Measurements from ENCODE around the gene CLEC4D. TPM values are rescaled to one million over a fixed set of nuclear protein-coding genes. Genes with fewer than 3 reads are reported as not detected.

CLEC4D gene
- total and polyA plus RNA-seq, 2 of the 8 experiments (the other 6 are each of a cell fraction or from before 2014, with no cell fraction given) = 0.14 TPM; not detected in 1

DNA sequence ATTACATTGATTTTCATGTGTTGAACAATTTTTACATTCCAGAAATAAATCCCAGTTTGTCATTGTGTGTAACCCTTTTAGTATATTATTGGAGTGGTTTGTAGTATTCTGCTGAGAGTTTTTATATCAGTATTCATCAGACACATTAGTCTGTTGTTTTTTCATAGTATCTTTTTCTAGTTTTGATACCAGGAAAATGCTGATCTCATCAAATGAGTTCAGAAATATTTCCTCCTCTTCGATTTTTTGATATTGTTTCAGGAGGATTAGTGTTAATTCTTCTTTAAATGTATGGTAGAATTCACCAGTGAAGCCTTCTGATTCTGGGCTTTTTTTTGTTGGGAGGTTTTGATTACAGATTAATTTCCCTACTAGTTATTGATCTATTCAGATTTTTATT lies 42.2 kb upstream of the CLEC4D start:
- H3K79me2 ChIP-seq (ENCODE audit: control insufficient read depth in 1 of 2, insufficient read depth in 2 of 2, low read length in 2 of 2) = no peaks in the 10 kb centered on the region
- DNase-seq (ENCODE audit: low read depth in 1 of 2, low spot score in 2 of 2) (no peak), FAIRE-seq (no peak)
- no peak overlapping the region for H2BK12ac ChIP-seq (ENCODE audit: low read depth, low read length)
- H3K4me2 ChIP-seq (ENCODE audit: insufficient read depth in 1 of 2, low read depth in 2 of 2, low read length in 2 of 2) = no peak overlapping the region
- no peak overlapping the region for H4K5ac ChIP-seq (ENCODE audit: insufficient read length, low read depth, low read length)
- H3K9me3 ChIP-seq (ENCODE audit: insufficient read depth in 2 of 2, low read depth in 1 of 2, low read length in 1 of 2) = no peaks in the 10 kb centered on the region
- WGBS, 2 experiments (ENCODE audit: extremely low coverage in 1 of 2, insufficient coverage in 1 of 2, insufficient read length in 1 of 2, insufficient replicate concordance in 2 of 2, low coverage in 1 of 2, low lambda C conversion rate in 2 of 2, missing lambda C conversion rate in 1 of 2) = 89% methylated on average over 1 of the region's 1 CpG; no CpG with 5 or more reads in 1 of the 2 experiments
- H3K27ac ChIP-seq (ENCODE audit: low read depth, low read length) = no peak overlapping the region
- H3K23ac ChIP-seq (ENCODE audit: insufficient read length) = no peak overlapping the region
- no peak overlapping the region for H2AFZ ChIP-seq (ENCODE audit: low read length)
- H4K20me1 ChIP-seq (replicated peaks in 1 of 2; ENCODE audit: control insufficient read depth in 1 of 2, insufficient read depth in 2 of 2, low read length in 2 of 2) = no peaks in the 10 kb centered on the region
- ChIA-PET POLR2A (ENCODE audit: partially characterized antibody) (no interaction called here), CTCF (ENCODE audit: partially characterized antibody) (interaction anchor here (0.7 to 1.3 kb wide), 2 partner anchors 11 to 13 kb away, joined by 3 read pairs; no protein-coding TSS in a partner anchor)
- no peaks in the 10 kb centered on the region for H3K27me3 ChIP-seq (replicated peaks in 1 of 4; ENCODE audit: control insufficient read depth in 3 of 4, extremely low read depth in 1 of 4, insufficient read depth in 3 of 4, low read length in 3 of 4)
- H2AK5ac ChIP-seq (ENCODE audit: low read depth, low read length) = no peak overlapping the region
- H3K36me3 ChIP-seq (ENCODE audit: control insufficient read depth in 2 of 4, insufficient read depth in 4 of 4, low read length in 3 of 4) = no peaks in the 10 kb centered on the region; a peak in 1 of 8 replicates
- no peak overlapping the region for H2BK20ac ChIP-seq (ENCODE audit: low read length)
- H3K14ac ChIP-seq (ENCODE audit: insufficient read length) = no peak overlapping the region
- no peak overlapping the region for H2BK15ac ChIP-seq (ENCODE audit: low read length)
- H4K91ac ChIP-seq (replicated peaks; ENCODE audit: insufficient read length, low read length) = no peak overlapping the region
- H3K56ac ChIP-seq (replicated peaks; ENCODE audit: insufficient read length, low read depth, low read length) = no peak overlapping the region
- no peak for TF ChIP-seq POLR2AphosphoS5 (IDR thresholded peaks at IDR 0.05; ENCODE audit: low read depth, low read length)
- TF ChIP-seq PHF8 (conservative IDR thresholded peaks at IDR 0.05; ENCODE audit: low read depth, low read length) = no peak
- TF ChIP-seq SIRT6 (IDR thresholded peaks at IDR 0.05; ENCODE audit: low read length) = no peak
- no peak for TF ChIP-seq ASH2L (IDR thresholded peaks at IDR 0.05; ENCODE audit: low read length)
- no peak for TF ChIP-seq BACH1 (IDR thresholded peaks at IDR 0.05; ENCODE audit: low read length)
- TF ChIP-seq CTBP2 (IDR thresholded peaks at IDR 0.05; ENCODE audit: borderline replicate concordance, insufficient read depth, insufficient read length, low read length) = no peak
- no peak for TF ChIP-seq CBX8 (IDR thresholded peaks at IDR 0.05; ENCODE audit: borderline replicate concordance, low read depth, low read length)
- TF ChIP-seq RNF2 (IDR thresholded peaks at IDR 0.05; ENCODE audit: borderline replicate concordance, low read depth, low read length, missing control alignments, poor library complexity, severe bottlenecking) = no peak
- TF ChIP-seq JUN (IDR thresholded peaks at IDR 0.05; ENCODE audit: low read depth, low read length) = no peak
- TF ChIP-seq, protein P1, sequence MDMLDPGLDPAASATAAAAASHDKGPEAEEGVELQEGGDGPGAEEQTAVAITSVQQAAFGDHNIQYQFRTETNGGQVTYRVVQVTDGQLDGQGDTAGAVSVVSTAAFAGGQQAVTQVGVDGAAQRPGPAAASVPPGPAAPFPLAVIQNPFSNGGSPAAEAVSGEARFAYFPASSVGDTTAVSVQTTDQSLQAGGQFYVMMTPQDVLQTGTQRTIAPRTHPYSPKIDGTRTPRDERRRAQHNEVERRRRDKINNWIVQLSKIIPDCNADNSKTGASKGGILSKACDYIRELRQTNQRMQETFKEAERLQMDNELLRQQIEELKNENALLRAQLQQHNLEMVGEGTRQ (IDR thresholded peaks at IDR 0.05; ENCODE audit: low read length) = no peak
- no peak for TF ChIP-seq CREB1 (IDR thresholded peaks at IDR 0.05)
- TF ChIP-seq, protein P2, sequence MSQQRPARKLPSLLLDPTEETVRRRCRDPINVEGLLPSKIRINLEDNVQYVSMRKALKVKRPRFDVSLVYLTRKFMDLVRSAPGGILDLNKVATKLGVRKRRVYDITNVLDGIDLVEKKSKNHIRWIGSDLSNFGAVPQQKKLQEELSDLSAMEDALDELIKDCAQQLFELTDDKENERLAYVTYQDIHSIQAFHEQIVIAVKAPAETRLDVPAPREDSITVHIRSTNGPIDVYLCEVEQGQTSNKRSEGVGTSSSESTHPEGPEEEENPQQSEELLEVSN (IDR thresholded peaks at IDR 0.05) = no peak
- no peak for TF ChIP-seq TAF1 (IDR thresholded peaks at IDR 0.05; ENCODE audit: low read depth, low read length)
- H3K79me1 ChIP-seq (ENCODE audit: low read depth, low read length) = no peaks in the 10 kb centered on the region
- H3K18ac ChIP-seq (ENCODE audit: extremely low read depth, low read length) = no peak overlapping the region
- no peak overlapping the region for H3K4ac ChIP-seq (replicated peaks; ENCODE audit: insufficient read length, low read depth, low read length)
- H3K23me2 ChIP-seq (ENCODE audit: low read depth, low read length) = no peaks in the 10 kb centered on the region
- H4K8ac ChIP-seq (ENCODE audit: extremely low read depth, insufficient read depth, low read length) = no peak overlapping the region
- no peak overlapping the region for H2BK120ac ChIP-seq (replicated peaks; ENCODE audit: low read depth, low read length)
- no peak overlapping the region for H2BK5ac ChIP-seq (ENCODE audit: low read depth, low read length)
- no peak overlapping the region for H3K4me3 ChIP-seq (ENCODE audit: extremely low read depth in 1 of 4, insufficient read depth in 2 of 4, low read depth in 3 of 4, low read length in 4 of 4)
- H3K4me1 ChIP-seq (replicated peaks in 1 of 4; ENCODE audit: control insufficient read depth in 3 of 4, insufficient read depth in 4 of 4, low read length in 3 of 4) = peaks cover 0 to 4% (median 2%) of the 10 kb centered on the region in 4 experiments; a peak in 3 of 7 replicates
- no peak overlapping the region for H3K9ac ChIP-seq (replicated peaks in 1 of 4; ENCODE audit: extremely low read depth in 1 of 4, low read depth in 3 of 4, low read length in 3 of 4)

All from H1 (cell line).